Non-pigmented ciliary epithelial cell (primary cell): ENCODE results near the gene PNPLA2.

Source experiments
- DNase-seq: peaks from one replicate; pipeline ENCODE4 v3.0.0-alpha.2; 2010; ENCODE audit warnings: low read depth

PNPLA2 gene

GRCh38 chr11:844693-845644, 26.3 kb downstream of the PNPLA2 start:
- DNase-seq, result no peak

DNA sequence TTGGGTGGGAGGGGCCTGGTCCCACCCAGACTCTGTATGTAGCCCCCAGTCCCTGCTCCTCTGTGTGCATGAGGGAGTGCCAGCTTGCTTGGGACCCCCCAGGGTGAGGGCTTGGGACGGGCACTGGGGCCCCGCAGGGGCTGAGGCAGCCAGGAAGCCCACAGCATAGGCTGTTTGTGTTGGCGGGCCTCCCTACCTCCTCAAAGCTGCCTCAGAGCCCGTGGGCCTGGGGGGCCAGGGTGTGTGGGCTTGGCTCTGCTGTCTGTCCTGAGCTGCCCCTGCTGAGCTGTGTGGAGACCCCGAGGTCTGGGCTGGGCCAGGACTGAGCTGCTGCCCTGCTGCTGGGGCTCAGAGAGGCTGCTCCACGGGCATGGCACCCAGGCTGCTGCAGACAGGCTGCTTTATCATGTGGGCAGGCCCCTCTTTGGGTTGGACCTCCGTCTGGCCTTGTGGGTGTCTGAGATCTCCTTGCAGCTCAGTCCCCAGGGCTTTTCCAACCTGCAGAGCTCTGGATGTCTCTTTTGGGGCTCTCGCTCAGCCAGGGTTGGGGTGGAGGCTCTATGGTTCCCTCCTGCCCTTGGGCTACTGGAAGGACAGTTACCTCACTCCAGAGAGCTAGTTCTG, 27.3 kb downstream of the PNPLA2 start:
- DNase-seq, result no peak

DNA sequence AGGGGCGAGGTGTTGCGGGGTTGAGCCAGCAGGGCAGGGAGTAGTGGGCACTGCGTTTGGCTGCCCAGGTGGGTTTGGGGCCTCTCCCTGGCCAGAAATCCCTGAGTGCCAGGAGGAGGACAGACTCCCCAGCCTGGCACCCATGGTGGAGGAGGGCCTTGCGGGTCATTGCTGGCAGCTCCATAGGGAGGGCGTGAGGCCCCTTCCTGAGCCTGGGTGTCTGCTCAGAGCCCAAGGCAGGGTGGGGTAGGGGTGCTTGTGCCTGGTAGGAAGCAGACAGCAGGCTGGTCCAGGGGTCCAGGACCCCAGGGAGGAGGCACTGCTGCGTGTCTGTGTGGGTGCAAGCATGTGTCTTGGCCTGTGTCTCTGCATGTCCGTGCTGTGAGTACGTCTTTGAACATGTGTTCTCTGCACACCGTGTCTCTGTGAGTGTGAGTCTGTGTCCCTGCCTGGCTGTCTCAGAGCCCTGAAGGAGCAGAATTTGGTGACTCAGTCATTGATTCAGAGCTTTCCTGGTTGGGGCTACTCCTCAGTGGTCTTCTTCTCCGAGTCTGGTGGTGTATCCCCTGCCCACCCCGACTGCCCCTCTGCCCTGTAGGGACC, 27.9 kb downstream of the PNPLA2 start:
- no peak for DNase-seq

GRCh38 chr11:847876-848275, 29.2 kb downstream of the PNPLA2 start:
- DNase-seq, result no peak

DNA sequence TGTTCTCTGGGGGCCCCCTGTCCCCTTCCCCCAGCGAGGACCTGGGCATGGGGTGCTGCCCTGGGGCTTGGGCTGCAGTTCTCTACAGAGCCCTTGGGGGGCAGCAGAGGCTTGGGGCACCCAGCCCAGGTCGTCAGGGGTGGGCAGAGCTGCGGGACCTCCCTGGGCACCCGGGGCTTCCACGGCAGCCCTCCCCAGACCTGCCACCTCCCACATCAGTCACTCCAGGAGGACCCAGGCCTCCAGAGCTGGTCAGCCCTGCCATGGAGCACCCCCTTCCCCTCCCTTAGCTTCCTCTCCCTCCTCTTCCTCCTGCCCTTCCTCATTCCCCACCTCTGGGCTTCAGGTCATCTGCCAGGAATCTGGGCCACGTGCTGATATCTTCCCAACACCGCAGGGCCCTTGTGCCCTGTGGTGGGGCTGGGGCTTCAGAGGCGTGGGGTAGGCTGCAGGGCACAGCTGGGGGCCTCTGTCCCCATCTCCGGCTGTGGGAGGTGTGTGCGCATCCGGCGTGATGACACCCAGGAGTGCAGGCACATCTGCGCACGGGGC, 29.7 kb downstream of the PNPLA2 start:
- no peak for DNase-seq

DNA sequence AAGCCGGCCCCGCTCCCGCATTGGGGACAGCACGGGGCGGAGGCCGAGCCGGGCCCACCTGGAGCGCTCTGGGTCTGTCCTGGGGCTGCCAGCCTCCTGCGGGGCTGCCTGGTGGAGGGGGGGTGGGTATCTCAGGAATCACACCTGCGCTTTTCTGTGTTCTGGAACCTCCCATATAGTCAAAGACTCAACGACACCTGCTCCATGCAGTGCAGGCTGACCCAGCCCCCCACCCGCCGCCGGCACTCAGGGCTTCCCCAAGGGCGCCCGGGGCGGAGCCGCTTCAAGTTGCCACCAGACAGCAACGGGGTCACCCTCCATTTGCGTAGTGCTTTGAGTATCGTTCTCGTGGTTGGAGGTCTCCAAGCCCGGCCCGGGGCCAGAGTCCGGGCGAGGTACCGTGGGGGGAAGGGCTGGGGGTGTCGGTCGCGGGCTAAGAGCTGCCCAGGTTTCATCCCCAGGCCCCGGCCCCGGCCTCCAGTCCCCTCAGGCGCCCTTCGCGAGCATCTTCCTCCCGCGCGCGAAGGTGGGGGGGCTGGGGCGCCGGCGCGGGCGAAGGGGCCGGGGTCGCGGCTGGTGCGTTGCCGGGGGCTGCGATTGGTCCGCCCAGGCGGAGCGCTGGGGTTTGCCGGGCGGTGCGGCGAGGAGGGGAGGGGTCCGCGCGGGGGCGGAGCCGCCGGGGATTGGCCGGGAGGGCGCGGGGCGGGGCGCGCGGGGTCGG, 30.6 kb downstream of the PNPLA2 start:
- DNase-seq, result no peak

DNA sequence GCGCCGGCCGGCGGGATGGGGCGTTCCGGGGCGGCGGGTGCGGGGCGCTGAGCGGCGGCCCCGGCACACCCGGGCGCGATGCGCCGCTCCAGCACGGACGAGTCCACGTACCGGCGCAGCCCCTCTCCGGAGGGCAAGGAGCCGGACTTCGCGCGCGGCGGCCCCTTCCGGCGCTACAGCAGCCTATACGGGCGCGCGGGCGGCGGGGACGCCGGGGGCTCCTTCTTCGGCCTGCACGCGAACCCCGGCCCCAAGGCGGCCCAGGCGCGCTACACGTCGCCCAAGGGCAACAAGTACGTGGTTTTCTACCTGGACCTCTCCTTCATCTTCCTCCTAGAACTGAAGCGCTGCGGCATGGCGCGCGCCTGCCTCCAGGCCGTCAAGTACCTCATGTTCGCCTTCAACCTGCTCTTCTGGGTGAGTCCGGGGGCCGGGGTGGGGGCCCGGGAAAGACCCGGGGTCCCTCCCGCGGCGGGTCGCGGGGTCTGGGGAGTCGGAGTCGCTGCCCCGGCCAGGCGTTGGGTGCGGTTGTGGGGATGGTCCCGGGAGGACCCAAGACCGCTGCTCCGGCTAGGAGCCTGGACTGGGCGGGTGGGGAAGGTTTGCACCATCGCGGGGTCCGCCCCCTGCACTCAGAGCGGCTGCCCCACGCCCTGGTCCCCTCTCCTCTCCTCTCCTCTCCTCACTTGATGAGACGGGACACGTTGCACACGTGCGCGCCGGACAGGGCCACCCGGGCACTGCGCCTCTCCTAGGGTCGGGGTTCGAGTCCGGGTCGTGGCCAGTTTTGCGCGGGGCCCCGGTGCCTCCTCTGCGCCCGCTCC, 31.4 kb downstream of the PNPLA2 start:
- no peak for DNase-seq

DNA sequence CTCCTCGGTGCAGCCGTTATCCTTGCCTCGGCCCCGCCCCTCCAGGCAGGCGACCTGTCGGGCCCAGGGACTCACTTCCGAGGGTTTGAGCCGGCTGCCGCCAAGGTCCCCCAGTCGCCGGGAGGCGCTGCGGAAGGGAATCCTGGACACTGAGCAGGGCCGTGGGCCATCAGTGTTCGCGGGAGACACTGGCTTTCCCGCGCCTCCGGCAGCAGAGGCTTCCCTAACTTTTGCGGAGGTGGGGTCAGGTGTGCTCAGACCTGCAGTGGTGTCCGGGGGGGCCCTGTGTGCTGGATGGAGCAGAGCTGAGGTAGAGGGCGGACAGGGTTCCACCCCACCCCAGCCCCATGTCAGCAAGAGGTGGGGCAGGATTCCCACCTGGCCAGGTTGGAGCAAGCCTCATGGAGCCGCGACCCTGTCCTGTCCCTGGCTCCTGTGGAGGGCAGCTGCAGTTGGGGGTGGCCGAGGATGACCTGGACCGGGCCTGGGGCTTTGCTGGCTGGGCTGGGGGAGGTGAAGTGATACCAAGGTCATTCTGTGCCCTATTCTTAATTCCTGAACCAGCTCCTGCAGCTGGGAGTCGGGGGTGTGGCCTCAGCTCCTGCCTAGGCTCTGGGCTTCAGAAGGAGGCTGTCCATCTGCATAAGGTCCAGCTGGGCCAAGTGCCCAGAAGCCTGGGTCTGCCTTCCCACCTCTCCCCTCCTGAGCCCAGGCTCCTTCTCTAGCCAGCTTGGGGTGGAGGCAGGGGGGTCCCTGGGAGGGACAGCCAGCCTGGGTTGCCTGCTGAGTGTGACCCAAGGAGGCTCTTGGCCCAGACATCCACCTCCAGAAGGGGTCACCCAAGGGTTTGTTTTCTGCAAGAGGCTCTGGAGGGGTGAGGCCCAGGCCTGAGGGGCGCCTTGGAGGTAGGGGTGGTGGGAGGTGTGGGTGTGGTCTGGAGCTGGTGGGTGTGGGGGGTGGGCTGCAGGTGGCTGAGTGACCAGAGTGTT, 32.4 kb downstream of the PNPLA2 start:
- no peak for DNase-seq

DNA sequence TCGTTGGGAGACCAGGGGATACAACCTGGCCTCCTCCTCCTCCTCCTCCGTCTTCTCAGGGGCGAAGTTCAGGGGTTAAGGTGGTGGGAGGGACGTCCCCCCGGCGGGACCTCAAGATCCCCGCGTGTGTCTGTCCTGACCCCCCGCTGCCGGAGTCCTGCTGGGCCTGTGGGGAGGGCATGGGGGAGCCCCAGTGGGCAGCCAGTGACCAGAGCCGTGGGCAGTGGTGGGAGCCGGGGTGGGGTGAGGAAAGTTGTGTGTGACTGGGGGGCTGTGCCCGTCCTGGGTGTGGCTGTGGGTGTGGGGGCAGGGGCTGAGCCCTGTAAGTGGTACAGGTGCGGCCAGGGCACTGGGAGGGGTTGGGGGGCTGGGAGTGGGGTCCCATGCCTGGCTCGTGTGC, 34.0 kb downstream of the PNPLA2 start:
- DNase-seq, result no peak

DNA sequence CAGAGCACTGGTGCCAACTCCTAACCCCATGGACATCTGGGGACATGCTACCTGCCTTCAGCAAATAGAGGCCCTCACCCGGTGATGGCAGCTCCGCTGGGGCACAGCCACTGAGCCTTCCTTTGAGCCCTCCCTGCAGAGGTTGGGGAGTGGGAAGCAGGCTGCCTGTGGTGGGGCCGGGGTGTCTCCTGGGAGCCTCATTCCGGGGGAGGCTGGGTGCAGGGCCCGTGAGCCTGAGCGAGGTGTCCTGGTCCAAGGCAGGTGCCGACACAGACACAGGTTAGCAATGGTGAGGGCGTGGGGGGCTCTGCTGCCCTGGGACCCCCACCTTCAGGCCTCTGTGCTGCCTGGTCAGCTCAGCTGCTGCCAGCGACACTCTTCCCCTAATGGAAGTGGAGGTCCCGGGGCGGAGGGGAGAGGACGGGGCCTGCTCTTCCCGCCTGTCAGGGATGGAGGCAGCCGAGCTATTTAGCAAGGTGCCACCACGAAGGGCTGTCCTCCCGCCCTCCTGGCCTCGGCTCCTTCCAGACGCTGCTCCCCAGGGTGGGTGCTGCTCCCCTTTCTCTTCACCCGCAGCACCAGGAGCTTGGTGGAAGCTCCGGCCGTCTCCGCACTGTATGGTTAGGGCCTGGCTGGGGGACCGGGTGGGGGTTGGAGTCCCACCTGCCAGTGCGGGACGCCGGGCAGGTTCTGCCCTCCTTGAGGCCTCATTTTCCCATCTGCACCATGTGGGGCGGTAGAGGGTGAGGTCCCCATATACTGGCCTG, 35.2 kb downstream of the PNPLA2 start:
- DNase-seq, result no peak

DNA sequence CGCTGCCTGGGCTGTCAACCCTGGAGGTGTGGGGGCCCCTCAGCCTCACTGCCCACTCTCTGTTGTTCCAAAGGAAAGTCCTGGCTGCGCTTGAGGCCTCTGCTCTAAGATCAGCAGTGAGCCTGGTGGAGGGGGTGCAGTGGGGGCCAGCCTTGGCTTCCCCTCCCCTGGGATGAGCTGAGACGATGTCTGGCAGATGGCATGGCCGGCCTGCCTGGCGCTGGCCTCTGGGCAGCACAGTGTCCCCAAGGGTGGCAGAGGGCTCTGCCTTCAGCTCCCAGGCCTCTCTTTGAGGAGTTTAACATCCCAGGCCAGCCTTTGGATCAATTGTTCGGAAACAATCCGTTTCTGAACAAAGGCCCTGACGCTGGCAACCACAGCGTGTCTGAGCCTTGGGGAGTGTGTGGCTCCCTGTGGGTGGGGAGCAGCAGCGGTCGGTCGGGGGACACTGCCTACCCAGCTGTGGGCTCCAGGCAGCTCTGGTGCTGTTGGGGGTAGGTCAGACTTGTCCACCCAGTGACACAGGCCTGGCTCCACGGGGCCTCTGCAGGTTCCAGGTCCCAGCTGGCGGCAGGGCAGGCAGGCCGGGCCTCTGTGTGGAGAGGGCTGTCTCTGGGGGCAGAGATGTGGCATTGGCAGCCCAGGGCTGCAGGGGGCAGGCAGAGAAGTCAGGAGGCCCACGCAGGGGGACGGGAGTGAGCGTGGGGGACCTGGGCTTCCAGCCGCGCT, 36.1 kb downstream of the PNPLA2 start:
- no peak for DNase-seq

GRCh38 chr11:855330-855674, 36.6 kb downstream of the PNPLA2 start:
- no peak for DNase-seq

DNA sequence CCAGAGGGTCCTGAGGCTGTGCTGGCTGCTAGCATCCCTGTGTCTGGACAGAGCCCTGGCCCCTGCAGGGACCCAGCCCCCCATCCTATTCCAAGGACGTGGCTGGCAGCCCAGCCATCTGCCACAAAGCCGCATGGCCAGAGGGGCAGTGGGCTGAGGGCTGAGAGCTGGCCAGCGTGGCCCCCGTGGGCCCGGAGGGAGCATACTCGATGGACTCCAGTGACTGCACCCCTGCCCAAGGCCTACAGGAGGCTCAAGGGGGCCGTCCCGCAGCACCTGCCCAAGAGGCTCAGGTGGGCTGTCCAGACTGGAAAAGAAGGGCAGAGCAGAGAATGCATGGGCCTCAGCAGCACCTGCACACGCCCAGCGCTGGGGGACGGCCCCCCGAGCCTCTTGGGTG, 37.1 kb downstream of the PNPLA2 start:
- DNase-seq, result no peak

DNA sequence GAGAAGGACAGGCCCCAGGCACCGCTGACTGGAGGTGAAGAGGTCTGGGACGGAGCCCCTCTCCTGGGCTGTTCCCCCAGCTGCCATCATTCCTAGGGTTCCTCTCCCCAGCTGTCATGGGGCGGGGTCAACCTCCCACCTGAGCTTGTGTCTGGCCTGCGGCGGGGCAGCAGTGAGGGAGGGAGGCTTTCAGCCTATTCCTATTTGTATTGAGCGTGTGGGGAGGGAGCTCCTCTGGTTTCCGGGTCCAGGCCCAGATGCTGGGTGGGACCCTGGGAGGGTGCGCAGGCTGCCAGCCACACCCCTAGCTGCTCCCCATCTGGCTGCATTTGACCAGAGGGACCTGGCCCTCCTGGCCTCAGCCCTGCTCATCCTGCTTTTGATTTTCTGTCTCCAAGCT, 37.7 kb downstream of the PNPLA2 start:
- no peak for DNase-seq

GRCh38 chr11:858053-858761, 39.5 kb downstream of the PNPLA2 start:
- DNase-seq, result no peak

DNA sequence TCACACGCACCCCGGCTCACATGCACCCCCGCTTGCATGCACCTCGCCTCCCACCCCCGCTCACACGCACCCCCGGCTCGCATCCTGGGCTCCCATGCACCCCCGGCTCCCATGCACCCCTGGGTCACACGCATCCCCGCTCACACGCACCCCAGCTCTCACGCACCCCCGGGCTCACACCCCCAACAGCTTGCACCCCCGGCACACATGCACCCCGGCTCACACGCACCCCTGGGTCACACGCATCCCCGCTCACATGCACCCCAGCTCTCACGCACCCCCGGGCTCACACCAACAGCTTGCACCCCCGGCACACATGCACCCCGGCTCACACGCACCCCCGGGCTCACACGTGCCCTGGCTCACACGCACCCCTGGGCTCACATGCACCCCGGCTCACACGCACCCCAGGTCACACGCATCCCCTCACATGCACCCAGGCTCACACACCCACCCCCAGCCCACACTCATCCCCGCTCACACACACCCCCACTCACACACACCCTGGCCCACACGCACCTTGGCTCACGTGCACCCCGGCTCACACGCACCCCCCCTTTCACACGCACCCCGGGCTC, 40.1 kb downstream of the PNPLA2 start:
- no peak for DNase-seq

- peak; percentile 59 for DNase-seq
Observed at GRCh38 chr11:859394-860131, 40.8 kb downstream of the PNPLA2 start.
